GM18508 (cell line): ENCODE measurements around the gene TMX2.
"Not testable (repeated sequence)": the region's sequence is repeated elsewhere in the genome, so short reads cannot be mapped to it uniquely, and the experiment has no call there.

Experiments used
- ATAC-seq: cut with Tn5 transposase; IDR thresholded peaks from one replicate; pipeline ENCODE4 v1.9.1; 2021; ENCODE audit warnings: moderate number of reproducible peaks; ENCODE audit not compliant: insufficient read depth, unreplicated experiment

The TMX2 gene

GRCh38 chr11:57711414-57712255, 758 bp upstream of the TMX2 start, which contains the start of gene MED19:
TSS of gene MED19 (minus strand) at chr11:57712215. CDS start at chr11:57712179, 36 bp downstream.
- ATAC-seq = peak; percentile 32

DNA sequence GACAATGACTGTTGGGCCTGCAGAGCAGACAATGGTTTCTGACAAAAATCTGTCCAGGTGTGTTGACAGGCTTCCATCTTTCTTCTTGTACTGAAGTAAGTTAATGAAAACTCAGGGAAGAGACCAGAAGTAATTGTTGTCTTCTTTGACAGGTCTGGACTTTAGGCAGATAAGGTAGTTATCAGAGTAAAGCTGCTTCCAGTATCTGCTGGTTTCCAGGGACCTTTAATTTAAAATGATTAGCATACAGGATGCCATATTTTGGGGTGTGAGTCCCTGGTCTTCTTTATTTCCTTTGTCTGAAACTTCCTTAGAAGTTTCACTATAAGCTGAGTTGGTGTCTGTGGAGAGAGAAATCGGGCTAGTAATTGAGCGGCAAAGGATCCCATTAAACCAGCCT, 1.4 kb downstream of the TMX2 start:
- no peak for ATAC-seq

GRCh38 chr11:57716726-57717125, 4.3 kb downstream of the TMX2 start:
- ATAC-seq = not testable (repeated sequence)

- no peak for ATAC-seq
Observed at GRCh38 chr11:57727185-57727584, 14.8 kb downstream of the TMX2 start.

DNA sequence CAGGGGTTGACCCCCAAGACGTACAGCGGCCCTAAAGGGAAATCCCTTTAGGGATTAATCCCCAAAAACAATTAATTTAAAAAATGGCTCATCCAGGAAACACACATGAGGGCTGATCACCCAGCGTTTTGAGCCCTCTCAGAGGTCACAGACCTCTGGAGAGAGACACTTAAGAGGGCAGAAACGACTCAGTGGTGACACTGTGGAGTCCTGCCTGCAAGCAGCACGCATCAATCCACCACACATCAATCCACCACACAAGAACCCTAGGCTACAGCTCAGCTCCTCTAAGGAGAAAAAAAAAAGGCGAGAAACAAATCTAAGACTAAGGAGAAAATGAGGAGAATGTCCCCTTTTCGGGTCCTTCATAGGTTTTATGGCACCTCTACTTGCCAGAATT, 16.4 kb downstream of the TMX2 start:
- no peak for ATAC-seq

GRCh38 chr11:57729479-57729878, 17.1 kb downstream of the TMX2 start:
- ATAC-seq = no peak

- no peak for ATAC-seq
Observed at GRCh38 chr11:57732661-57733060, 20.3 kb downstream of the TMX2 start.

DNA sequence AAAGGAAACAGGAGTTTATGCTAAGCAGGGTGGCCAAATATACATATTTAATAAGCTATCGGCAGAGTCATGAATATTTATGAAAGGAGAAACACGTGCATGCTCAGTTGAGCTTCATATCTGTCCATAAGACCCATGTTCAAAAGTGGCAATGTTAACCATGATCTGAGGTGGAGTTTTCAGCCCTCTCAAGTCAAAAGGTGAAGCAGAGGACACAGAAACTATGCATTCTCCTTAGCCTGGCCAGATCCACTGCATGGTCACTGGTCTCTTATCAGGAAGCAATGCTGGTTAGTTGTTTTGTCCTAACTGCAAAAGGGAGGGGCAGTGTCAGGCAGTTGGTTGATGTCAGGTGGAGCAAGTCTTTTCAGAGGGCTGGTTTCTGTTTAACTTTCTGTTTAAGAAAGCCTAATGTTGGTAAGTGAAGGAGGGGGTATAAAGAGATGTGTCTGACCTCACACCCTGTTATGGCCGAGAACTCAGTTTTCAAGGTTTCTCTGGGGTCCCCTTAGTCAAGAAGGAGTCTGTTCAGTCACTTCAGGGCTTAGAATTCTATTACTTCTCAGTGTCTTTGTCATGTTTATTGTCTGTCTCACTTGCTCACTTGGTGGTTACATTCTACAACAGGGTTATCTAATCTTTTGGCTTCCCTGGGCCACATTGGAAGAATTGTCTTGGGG, 23.4 kb downstream of the TMX2 start:
- no peak for ATAC-seq

GRCh38 chr11:57741132-57742086, 29.0 kb downstream of the TMX2 start, which contains the start of gene SELENOH:
TSS of gene SELENOH (plus strand) at chr11:57741491. CDS start at chr11:57741596, 105 bp downstream.
- ATAC-seq = peak; percentile 78

DNA sequence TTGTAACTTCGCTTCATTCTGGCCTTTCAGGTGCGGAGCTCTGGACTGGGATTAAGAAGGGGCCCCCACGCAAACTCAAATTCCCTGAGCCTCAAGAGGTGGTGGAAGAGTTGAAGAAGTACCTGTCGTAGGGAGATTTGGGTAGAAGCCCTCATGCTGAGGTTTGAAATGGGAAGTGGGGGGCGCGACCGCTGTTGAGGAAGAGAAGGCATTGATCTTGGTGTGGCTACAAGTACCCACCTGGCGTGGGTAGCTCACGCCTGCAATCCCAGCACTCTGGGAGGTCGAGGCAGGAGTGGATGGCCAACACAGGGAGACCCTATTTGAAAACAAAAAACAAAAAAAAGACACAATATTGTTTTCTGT, 29.7 kb downstream of the TMX2 start:
- ATAC-seq = no peak

GRCh38 chr11:57744357-57744756, 32.0 kb downstream of the TMX2 start:
- ATAC-seq = no peak

- no peak for ATAC-seq
Observed at GRCh38 chr11:57745206-57745605, 32.8 kb downstream of the TMX2 start.

DNA sequence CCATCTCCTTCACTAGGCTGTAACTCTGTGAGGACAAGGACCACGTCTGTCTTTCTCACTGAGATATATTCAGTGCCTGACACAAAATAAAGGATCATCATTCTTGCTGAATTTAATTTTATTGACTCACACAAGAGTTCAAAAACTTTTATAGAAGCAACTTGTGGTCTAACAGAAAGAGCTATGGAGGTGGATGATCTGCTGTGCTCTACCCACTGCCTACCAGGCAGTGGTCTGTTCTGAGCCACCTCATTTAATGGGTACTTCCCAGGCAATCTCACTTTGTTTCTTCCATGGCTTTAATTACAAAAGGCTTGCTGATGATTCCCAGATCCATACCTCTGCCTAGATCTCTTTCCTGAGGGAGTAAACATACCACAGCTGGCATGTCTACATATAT, 34.5 kb downstream of the TMX2 start:
- no peak for ATAC-seq

GRCh38 chr11:57751176-57751575, 38.8 kb downstream of the TMX2 start:
- no peak for ATAC-seq

GRCh38 chr11:57751676-57752253, 39.4 kb downstream of the TMX2 start, which contains the start of gene BTBD18:
TSS of gene BTBD18 (minus strand) at chr11:57751819. CDS start at chr11:57751188, 631 bp downstream.
- ATAC-seq = no peak

DNA sequence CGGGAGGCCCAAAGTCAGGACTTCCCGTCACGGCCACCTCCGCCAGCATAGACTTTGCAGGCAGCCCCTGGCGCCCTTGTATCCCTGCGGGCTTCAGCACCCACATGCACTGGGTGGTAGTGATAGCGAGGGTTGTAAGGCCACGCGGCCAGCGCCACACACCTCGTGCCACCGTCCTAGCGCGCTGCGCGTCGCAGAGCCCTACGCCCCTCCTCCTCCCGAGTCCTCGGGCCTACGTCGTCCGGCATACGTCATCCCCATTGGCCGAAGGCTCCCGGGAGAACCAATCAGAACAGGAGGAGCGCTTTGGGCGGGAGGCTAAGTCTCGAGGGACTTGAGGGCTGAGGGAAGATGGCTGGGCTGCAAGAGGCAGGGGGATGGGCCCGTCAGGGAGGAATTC, 40.6 kb downstream of the TMX2 start:
- no peak for ATAC-seq

DNA sequence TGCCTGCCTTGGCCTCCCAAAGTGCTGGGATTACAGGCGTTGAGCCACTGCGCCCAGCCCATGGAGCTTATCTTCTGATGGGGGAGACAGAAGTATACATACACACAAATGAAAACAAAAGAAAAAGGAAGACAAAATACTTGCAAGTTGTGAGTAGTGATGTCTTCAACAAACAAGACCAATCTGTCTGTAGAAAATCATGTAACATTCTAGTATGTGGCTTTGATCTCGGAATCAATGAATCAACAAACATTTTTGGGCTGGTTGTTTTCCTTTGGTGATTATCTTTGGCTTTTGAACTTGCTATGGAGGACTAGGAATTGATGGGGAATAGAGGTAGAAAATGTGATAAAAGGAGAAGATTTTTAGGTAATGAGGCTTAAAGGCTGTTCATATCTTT, 45.8 kb downstream of the TMX2 start:
- no peak for ATAC-seq

DNA sequence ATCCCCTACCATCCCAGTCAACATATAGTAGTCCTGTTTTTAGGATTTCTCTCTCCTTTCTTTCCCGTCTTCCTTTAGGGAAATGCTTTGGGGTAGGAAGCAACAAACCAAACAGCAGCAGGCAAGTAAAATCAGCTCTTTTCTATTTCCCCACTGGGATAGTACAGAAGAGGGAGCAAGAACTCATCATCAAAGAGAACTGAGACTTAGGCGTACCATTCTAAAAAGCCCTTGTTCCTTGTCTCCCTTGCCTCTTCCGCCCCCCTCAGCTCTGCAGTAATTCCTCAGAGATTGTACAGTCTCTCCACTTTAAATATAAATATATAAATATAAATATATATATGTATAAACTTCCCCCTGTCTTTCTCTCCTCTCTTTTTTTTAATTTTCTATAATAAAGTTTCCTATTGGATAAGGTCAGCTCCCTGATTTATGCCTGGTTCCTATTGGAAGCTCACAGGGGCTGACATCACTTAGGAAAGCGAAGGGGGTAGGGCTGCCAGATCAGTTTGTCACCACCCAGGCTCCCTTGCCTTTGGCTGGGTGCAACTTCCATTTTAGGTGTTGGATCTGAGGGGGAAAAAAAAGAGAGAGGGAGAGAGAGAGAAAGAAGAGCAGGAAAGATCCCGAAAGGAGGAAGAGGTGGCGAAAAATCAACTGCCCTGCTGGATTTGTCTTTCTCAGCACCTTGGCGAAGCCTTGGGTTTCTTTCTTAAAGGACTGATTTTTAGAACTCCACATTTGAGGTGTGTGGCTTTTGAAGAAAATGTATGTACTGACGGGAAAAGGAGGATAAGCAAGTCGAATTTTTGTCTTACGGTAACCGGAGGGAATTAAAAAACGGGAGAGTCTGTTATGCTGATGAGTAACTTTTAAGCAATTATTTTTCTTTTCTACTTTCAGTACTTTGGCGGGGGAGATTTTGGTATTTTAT, 49.2 kb downstream of the TMX2 start, which contains the start of gene CTNND1:
Gene CTNND1 (plus strand): TSS at position 502 of the 934 bp plus-strand sequence. CDS start 29,677 bp downstream, outside the sequence.
- ATAC-seq = peak; percentile 87
